HepG2 (cell line): ENCODE results near the gene KAZN. TPM values are rescaled to one million over a fixed set of nuclear protein-coding genes. Genes with fewer than 3 reads are reported as not detected.

ENCODE experiments used
- CBFB ChIP-seq: sonication (generic); formaldehyde crosslinking; IDR thresholded peaks from 2 replicates; pipeline ENCODE4 v1.4.0; 2020; ENCODE audit warnings: missing genetic modification reagents
- DPF2 ChIP-seq: sonication (generic); formaldehyde crosslinking; IDR thresholded peaks from 2 replicates; pipeline ENCODE4 v1.4.0; 2020; ENCODE audit warnings: mild to moderate bottlenecking, low read depth, missing genetic modification reagents, borderline replicate concordance
- FOXO1 ChIP-seq: sonication (generic); formaldehyde crosslinking; IDR thresholded peaks from 2 replicates; pipeline ENCODE4 v1.4.0; 2020; ENCODE audit warnings: missing genetic modification reagents
- GATAD2A ChIP-seq: IDR thresholded peaks from 2 replicates; pipeline ENCODE4 v1.6.1; 2016
- KDM1A ChIP-seq: IDR thresholded peaks from 2 replicates; pipeline ENCODE4 v1.6.1; 2016; ENCODE audit warnings: missing compliant biosample characterization
- SMC3 ChIP-seq: IDR thresholded peaks from 2 replicates; pipeline ENCODE4 v1.6.1; 2011; ENCODE audit warnings: low read length, improper control_type of control experiment
- ZBTB7B ChIP-seq: sonication (generic); formaldehyde crosslinking; IDR thresholded peaks from 2 replicates; pipeline ENCODE4 v1.4.0; 2020; ENCODE audit warnings: missing genetic modification reagents
- ZHX1 ChIP-seq: sonication (generic); formaldehyde crosslinking; IDR thresholded peaks from 2 replicates; pipeline ENCODE4 v1.8.1; 2022; ENCODE audit warnings: low read depth, mild to moderate bottlenecking, missing genetic modification reagents
- ZMYM2 ChIP-seq: sonication (generic); formaldehyde crosslinking; IDR thresholded peaks from 2 replicates; pipeline ENCODE4 v1.8.0; 2022; ENCODE audit warnings: mild to moderate bottlenecking, missing genetic modification reagents
- ZMYM4 ChIP-seq: sonication (generic); formaldehyde crosslinking; IDR thresholded peaks from 2 replicates; pipeline ENCODE4 v1.8.1; 2023; ENCODE audit warnings: mild to moderate bottlenecking, missing genetic modification reagents
- ZNF124 ChIP-seq: sonication (generic); formaldehyde crosslinking; IDR thresholded peaks from 2 replicates; pipeline ENCODE4 v1.4.0; 2020; ENCODE audit warnings: missing genetic modification reagents
- ZNF670 ChIP-seq: sonication (generic); formaldehyde crosslinking; IDR thresholded peaks from 2 replicates; pipeline ENCODE4 v1.8.0; 2022; ENCODE audit warnings: mild to moderate bottlenecking, missing genetic modification reagents, borderline replicate concordance
- ZNF710 ChIP-seq: sonication (generic); formaldehyde crosslinking; IDR thresholded peaks from 2 replicates; pipeline ENCODE4 v1.5.0; 2020; ENCODE audit warnings: mild to moderate bottlenecking, missing genetic modification reagents, borderline replicate concordance
- ZNF772 ChIP-seq: sonication (generic); formaldehyde crosslinking; IDR thresholded peaks from 2 replicates; pipeline ENCODE4 v1.5.0; 2020; ENCODE audit warnings: mild to moderate bottlenecking, missing genetic modification reagents
- polyA plus RNA-seq, 8 experiments: library from polyadenylated mRNA; depleted of rRNA in 3 of 8; stranded (reverse) in 7 of 8; unstranded in 1 of 8; fragments of >200 nt; fragmentation: Illumina TruSeq in 4 of 8; extraction: Trizol in 4 of 8; gene quantifications; 2 replicates each; pipeline versions ENCODE4 v1.2.1 to v1.2.3, GENCODE V29; 2011 to 2016; ENCODE audit warnings: low read depth in 4 of 8, missing spikeins in 1 of 8, mixed read lengths in 1 of 8; ENCODE audit not compliant: insufficient read depth in 1 of 8
- total RNA-seq, 5 experiments: library from RNA; depleted of rRNA; stranded (reverse); fragments of >200 nt; fragmentation: Illumina TruSeq; extraction: Trizol; gene quantifications; 2 replicates each; pipeline ENCODE4 v1.2.3, GENCODE V29; 2016; ENCODE audit warnings: low read depth in 1 of 5
- TF ChIP-seq, protein P1 (sequence below): IDR thresholded peaks from 2 replicates; pipeline ENCODE4 v1.6.1; 2016; ENCODE audit warnings: missing genetic modification reagents, missing compliant biosample characterization
- TF ChIP-seq, protein P2 (sequence below): sonication (generic); formaldehyde crosslinking; IDR thresholded peaks from 2 replicates; pipeline ENCODE4 v1.9.0; 2022; ENCODE audit warnings: low read depth, missing genetic modification reagents
- TF ChIP-seq, protein P3 (sequence below): IDR thresholded peaks from 2 replicates; pipeline ENCODE4 v1.6.1; 2012; ENCODE audit warnings: inconsistent platforms
- TF ChIP-seq, protein P4 (sequence below): sonication (generic); formaldehyde crosslinking; IDR thresholded peaks from 2 replicates; pipeline ENCODE4 v1.5.0; 2020; ENCODE audit warnings: mild to moderate bottlenecking, missing genetic modification reagents, borderline replicate concordance

Gene KAZN
- total and polyA plus RNA-seq, 2 of the 13 experiments (the other 11 are each of a cell fraction or from before 2014, with no cell fraction given), result 10.4 to 13.5 TPM

DNA sequence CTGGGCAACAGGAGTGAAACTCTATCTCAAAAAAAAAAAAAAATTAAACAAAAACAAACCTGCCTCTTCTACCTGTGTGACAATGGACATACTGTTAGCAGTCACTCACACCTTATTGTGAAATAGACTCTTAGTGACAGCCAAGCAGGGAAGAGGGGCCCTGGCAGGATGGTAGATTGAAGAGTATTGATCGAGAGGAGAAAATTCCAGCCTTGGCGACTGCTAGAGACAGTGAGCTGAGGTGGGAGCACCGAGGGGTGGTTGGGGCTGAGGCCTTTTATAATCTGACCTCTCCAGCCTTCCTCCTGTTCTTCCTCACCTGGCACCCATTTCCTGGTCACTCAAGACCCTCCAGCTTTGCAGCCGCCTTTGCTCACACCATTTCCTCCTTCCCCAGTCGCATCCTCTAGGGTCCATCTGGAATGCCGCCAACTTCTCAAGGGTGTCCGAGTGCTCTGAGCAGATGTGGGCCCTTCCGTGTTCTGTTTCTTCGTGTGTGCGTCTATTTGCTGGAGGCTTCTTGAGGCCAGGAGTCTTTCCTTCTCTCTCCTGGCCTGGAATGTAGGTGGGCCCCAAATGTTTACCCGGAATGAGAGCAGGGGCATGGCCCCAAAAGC lies 358.2 kb downstream of the KAZN start (continued):
- TF ChIP-seq ZNF670 (no peak), DPF2 (CRISPR knock-in tag) (peak; percentile 69; the same call in 1 of the 2 replicates), ZNF772 (0 out of 2 replicates have a peak, but pooled peaks have one; percentile 44), ZBTB7B (CRISPR knock-in tag) (peak; percentile 72), ZHX1 (CRISPR knock-in tag) (no peak), GATAD2A (CRISPR knock-in tag) (peak; percentile 97), FOXO1 (CRISPR knock-in tag) (peak; percentile 52; the same call in 1 of the 2 replicates), ZMYM2 (CRISPR knock-in tag) (peak; percentile 69), ZNF124 (CRISPR knock-in tag) (peak; percentile 50; the same call in 1 of the 2 replicates), CBFB (CRISPR knock-in tag) (0 out of 2 replicates have a peak, but pooled peaks have one; percentile 38), KDM1A (peak; percentile 83), SMC3 (peak; percentile 27; the same call in 1 of the 2 replicates), ZNF710 (peak; percentile 41; the same call in 1 of the 2 replicates), ZMYM4 (CRISPR knock-in tag) (0 out of 2 replicates have a peak, but pooled peaks have one; percentile 10)
- TF ChIP-seq, protein P1, sequence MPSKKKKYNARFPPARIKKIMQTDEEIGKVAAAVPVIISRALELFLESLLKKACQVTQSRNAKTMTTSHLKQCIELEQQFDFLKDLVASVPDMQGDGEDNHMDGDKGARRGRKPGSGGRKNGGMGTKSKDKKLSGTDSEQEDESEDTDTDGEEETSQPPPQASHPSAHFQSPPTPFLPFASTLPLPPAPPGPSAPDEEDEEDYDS, result 0 out of 2 replicates have a peak, but pooled peaks have one; percentile 23
- TF ChIP-seq, protein P2, sequence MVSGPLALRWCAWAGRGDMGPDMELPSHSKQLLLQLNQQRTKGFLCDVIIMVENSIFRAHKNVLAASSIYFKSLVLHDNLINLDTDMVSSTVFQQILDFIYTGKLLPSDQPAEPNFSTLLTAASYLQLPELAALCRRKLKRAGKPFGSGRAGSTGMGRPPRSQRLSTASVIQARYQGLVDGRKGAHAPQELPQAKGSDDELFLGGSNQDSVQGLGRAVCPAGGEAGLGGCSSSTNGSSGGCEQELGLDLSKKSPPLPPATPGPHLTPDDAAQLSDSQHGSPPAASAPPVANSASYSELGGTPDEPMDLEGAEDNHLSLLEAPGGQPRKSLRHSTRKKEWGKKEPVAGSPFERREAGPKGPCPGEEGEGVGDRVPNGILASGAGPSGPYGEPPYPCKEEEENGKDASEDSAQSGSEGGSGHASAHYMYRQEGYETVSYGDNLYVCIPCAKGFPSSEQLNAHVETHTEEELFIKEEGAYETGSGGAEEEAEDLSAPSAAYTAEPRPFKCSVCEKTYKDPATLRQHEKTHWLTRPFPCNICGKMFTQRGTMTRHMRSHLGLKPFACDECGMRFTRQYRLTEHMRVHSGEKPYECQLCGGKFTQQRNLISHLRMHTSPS (CRISPR knock-in tag), result 0 out of 2 replicates have a peak, but pooled peaks have one; percentile 27
- TF ChIP-seq, protein P3, sequence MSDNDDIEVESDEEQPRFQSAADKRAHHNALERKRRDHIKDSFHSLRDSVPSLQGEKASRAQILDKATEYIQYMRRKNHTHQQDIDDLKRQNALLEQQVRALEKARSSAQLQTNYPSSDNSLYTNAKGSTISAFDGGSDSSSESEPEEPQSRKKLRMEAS, result 0 out of 2 replicates have a peak, but pooled peaks have one; percentile 36
- TF ChIP-seq, protein P4, sequence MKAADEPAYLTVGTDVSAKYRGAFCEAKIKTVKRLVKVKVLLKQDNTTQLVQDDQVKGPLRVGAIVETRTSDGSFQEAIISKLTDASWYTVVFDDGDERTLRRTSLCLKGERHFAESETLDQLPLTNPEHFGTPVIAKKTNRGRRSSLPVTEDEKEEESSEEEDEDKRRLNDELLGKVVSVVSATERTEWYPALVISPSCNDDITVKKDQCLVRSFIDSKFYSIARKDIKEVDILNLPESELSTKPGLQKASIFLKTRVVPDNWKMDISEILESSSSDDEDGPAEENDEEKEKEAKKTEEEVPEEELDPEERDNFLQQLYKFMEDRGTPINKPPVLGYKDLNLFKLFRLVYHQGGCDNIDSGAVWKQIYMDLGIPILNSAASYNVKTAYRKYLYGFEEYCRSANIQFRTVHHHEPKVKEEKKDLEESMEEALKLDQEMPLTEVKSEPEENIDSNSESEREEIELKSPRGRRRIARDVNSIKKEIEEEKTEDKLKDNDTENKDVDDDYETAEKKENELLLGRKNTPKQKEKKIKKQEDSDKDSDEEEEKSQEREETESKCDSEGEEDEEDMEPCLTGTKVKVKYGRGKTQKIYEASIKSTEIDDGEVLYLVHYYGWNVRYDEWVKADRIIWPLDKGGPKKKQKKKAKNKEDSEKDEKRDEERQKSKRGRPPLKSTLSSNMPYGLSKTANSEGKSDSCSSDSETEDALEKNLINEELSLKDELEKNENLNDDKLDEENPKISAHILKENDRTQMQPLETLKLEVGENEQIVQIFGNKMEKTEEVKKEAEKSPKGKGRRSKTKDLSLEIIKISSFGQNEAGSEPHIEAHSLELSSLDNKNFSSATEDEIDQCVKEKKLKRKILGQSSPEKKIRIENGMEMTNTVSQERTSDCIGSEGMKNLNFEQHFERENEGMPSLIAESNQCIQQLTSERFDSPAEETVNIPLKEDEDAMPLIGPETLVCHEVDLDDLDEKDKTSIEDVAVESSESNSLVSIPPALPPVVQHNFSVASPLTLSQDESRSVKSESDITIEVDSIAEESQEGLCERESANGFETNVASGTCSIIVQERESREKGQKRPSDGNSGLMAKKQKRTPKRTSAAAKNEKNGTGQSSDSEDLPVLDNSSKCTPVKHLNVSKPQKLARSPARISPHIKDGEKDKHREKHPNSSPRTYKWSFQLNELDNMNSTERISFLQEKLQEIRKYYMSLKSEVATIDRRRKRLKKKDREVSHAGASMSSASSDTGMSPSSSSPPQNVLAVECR (CRISPR knock-in tag), result peak; percentile 38; the same call in 1 of the 2 replicates
